GM23338 (cell line): Measurements from ENCODE around the gene NLRP1. TPM values are rescaled to one million over a fixed set of nuclear protein-coding genes. Genes with fewer than 3 reads are reported as not detected.

Experiments
- ATAC-seq: fragments of 200-7000 bp; cut with Tn5 transposase; 3 replicates; pipeline ENCODE4 v1.9.1; 2020
- DNase-seq: peaks from one replicate; pipeline ENCODE4 v3.0.0-alpha.2; 2015; ENCODE audit warnings: low spot score
- H2AFZ ChIP-seq: fragments of 200-600 bp; sonication (generic); 2 replicates; pipeline ENCODE4 v1.8.0; 2016; ENCODE audit warnings: antibody characterized with exemption, mild to moderate bottlenecking, moderate library complexity
- H3F3A ChIP-seq: fragments of 200-600 bp; sonication (generic); replicated peaks from 2 replicates; pipeline ENCODE4 v1.8.0; 2017; ENCODE audit warnings: antibody characterized with exemption, mixed run types, low read depth
- H3K27ac ChIP-seq: fragments of 200-600 bp; sonication (generic); 2 replicates; pipeline ENCODE4 v1.6.1; 2016; ENCODE audit warnings: low read depth
- H3K27me3 ChIP-seq: fragments of 200-600 bp; sonication (generic); 2 replicates; pipeline ENCODE4 v1.8.0; 2016; ENCODE audit warnings: mild to moderate bottlenecking, mixed run types, moderate library complexity; ENCODE audit not compliant: insufficient read depth
- H3K36me3 ChIP-seq: fragments of 200-600 bp; sonication (generic); 2 replicates; pipeline ENCODE4 v1.8.0; 2016; ENCODE audit warnings: mild to moderate bottlenecking; ENCODE audit not compliant: insufficient read depth
- H3K4me1 ChIP-seq: fragments of 200-600 bp; sonication (generic); 2 replicates; pipeline ENCODE4 v1.8.0; 2016; ENCODE audit warnings: mild to moderate bottlenecking, moderate library complexity; ENCODE audit not compliant: insufficient read depth
- H3K4me2 ChIP-seq: fragments of 200-600 bp; sonication (generic); 2 replicates; pipeline ENCODE4 v1.7.1; 2017; ENCODE audit warnings: mixed run types
- H3K4me3 ChIP-seq: fragments of 200-600 bp; sonication (generic); 2 replicates; pipeline ENCODE4 v1.6.1; 2016; ENCODE audit warnings: mixed run types
- H3K79me2 ChIP-seq: fragments of 200-600 bp; sonication (generic); replicated peaks from 2 replicates; pipeline ENCODE4 v1.8.0; 2017; ENCODE audit warnings: mild to moderate bottlenecking; ENCODE audit not compliant: insufficient read depth
- H3K9me2 ChIP-seq: fragments of 200-600 bp; sonication (generic); 2 replicates; pipeline ENCODE4 v1.8.0; 2017; ENCODE audit not compliant: insufficient read depth
- H4K20me1 ChIP-seq: fragments of 200-600 bp; sonication (generic); replicated peaks from 2 replicates; pipeline ENCODE4 v1.8.0; 2017; ENCODE audit warnings: mild to moderate bottlenecking; ENCODE audit not compliant: insufficient read depth
- H3K27ac Mint-ChIP-seq: 2 replicates; pipeline ENCODE4 v1.8.0; 2020; ENCODE audit warnings: inconsistent platforms, mild to moderate bottlenecking, moderate library complexity, mixed read lengths
- H3K27me3 Mint-ChIP-seq: 3 replicates; pipeline ENCODE4 v1.8.0; 2022; ENCODE audit warnings: low read depth, mild to moderate bottlenecking, moderate library complexity, mixed read lengths, inconsistent platforms; ENCODE audit not compliant: insufficient read depth, poor library complexity
- H3K36me3 Mint-ChIP-seq: 3 replicates; pipeline ENCODE4 v1.8.0; 2021; ENCODE audit warnings: low read depth, mild to moderate bottlenecking, inconsistent platforms, moderate library complexity, mixed read lengths
- H3K4me1 Mint-ChIP-seq: 3 replicates; pipeline ENCODE4 v1.8.0; 2020; ENCODE audit warnings: mild to moderate bottlenecking, inconsistent platforms, mixed read lengths
- H3K4me3 Mint-ChIP-seq: 3 replicates; pipeline ENCODE4 v1.8.0; 2021; ENCODE audit warnings: moderate library complexity, mild to moderate bottlenecking, inconsistent platforms, mixed read lengths
- H3K9me3 Mint-ChIP-seq: 3 replicates; pipeline ENCODE4 v1.8.0; 2020; ENCODE audit warnings: moderate library complexity, mild to moderate bottlenecking, inconsistent platforms, mixed read lengths
- EZH2 ChIP-seq: fragments of 200-600 bp; sonication (generic); IDR thresholded peaks from one replicate; pipeline ENCODE4 v1.8.0; 2017; ENCODE audit warnings: antibody characterized with exemption, mild to moderate bottlenecking, low read depth; ENCODE audit not compliant: unreplicated experiment
- EZH2phosphoT487 ChIP-seq: fragments of 200-600 bp; sonication (generic); IDR thresholded peaks from one replicate; pipeline ENCODE4 v1.8.1; 2018; ENCODE audit warnings: antibody characterized with exemption; ENCODE audit not compliant: unreplicated experiment
- NANOG ChIP-seq: IDR thresholded peaks from 2 replicates; pipeline ENCODE4 v1.6.1; 2016; ENCODE audit warnings: antibody characterized with exemption, borderline replicate concordance
- POLR2AphosphoS5 ChIP-seq: IDR thresholded peaks from 2 replicates; pipeline ENCODE4 v1.6.1; 2016; ENCODE audit warnings: antibody characterized with exemption, low read depth
- ZNF114 ChIP-seq: fragments of 250-450 bp; sonication (Bioruptor Pico); IDR thresholded peaks from 2 replicates; pipeline ENCODE4 v1.5.0; 2020; ENCODE audit warnings: mild to moderate bottlenecking, moderate library complexity
- ZNF331 ChIP-seq: fragments of 250-450 bp; sonication (Bioruptor Pico); IDR thresholded peaks from 2 replicates; pipeline ENCODE4 v1.5.0; 2020; ENCODE audit warnings: low read depth, mild to moderate bottlenecking, moderate library complexity
- ZNF462 ChIP-seq: fragments of 250-450 bp; sonication (Bioruptor Pico); IDR thresholded peaks from 2 replicates; pipeline ENCODE4 v1.5.0; 2020; ENCODE audit warnings: mild to moderate bottlenecking, moderate library complexity
- polyA plus RNA-seq: library from polyadenylated mRNA; unstranded; fragments of >200 nt; fragmentation: Nextera tagmentation; extraction: Ambion mirVana; gene quantifications from 2 replicates; pipeline ENCODE4 v1.2.1, GENCODE V29; 2016
- total RNA-seq: library from RNA; depleted of rRNA; stranded (reverse); fragments of >200 nt; shearing (Covaris generic); gene quantifications from 2 replicates; pipeline ENCODE4 v1.2.3, GENCODE V29; 2014
- TF ChIP-seq, protein P1 (sequence below), 2 experiments: fragments of 200-600 bp in 1 of 2; sonication (generic) in 1 of 2; conservative IDR thresholded peaks; 2 replicates each; pipeline versions ENCODE4 v1.5.1 to v1.6.1; 2016 to 2017; ENCODE audit warnings: antibody characterized with exemption in 2 of 2, low read depth in 2 of 2, mild to moderate bottlenecking in 2 of 2, moderate library complexity in 1 of 2

The NLRP1 gene
- total and polyA plus RNA-seq, 2 experiments from 2014 or later: 7.6 to 16.2 TPM

- TF ChIP-seq ZNF462 (CRISPR knock-in tag): no peak
Observed at GRCh38 chr17:5615476-5615875, 31.2 kb upstream of the NLRP1 start (continued).

DNA sequence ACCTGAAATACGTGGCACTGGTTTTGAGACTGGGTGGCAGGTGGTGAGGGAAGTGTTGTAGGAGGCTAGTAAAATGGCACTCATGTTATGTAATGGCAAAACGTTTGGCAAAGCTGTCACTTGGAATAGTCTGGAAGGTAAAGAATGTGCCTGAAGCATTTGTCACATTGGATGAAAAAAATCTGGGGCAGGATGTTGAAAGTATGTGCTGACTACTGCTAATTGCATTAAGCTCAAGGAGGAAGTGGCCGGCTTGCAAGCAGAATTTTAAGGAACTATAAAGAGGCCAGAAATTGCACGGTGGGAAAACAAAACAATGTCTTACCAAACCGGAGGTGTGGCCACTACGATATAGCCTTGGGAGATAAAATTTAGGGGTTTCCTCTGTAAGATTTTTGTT lies 26.6 kb upstream of the NLRP1 start:
- Mint-ChIP-seq H3K27me3 (peaks cover 6% of the 10 kb centered on the region), H3K27ac (no peak overlapping the region), H3K4me3 (no peak overlapping the region), H3K4me1 (no peaks in the 10 kb centered on the region), H3K36me3 (no peaks in the 10 kb centered on the region), H3K9me3 (peaks cover 2% of the 10 kb centered on the region; the same call in 1 of the 3 replicates)
- H3K27me3 ChIP-seq: no peaks in the 10 kb centered on the region
- no peak overlapping the region for H2AFZ ChIP-seq
- H3K4me2 ChIP-seq: no peak overlapping the region
- H3K4me1 ChIP-seq: no peaks in the 10 kb centered on the region
- H3K4me3 ChIP-seq: no peak overlapping the region
- no peaks in the 10 kb centered on the region for H3K36me3 ChIP-seq
- H3K27ac ChIP-seq: no peak overlapping the region
- ATAC-seq: no peak
- H3K9me2 ChIP-seq: no peaks in the 10 kb centered on the region
- H3F3A ChIP-seq: no peaks in the 10 kb centered on the region
- H3K79me2 ChIP-seq: no peaks in the 10 kb centered on the region
- no peak for DNase-seq
- H4K20me1 ChIP-seq: no peaks in the 10 kb centered on the region
- TF ChIP-seq, protein P1, sequence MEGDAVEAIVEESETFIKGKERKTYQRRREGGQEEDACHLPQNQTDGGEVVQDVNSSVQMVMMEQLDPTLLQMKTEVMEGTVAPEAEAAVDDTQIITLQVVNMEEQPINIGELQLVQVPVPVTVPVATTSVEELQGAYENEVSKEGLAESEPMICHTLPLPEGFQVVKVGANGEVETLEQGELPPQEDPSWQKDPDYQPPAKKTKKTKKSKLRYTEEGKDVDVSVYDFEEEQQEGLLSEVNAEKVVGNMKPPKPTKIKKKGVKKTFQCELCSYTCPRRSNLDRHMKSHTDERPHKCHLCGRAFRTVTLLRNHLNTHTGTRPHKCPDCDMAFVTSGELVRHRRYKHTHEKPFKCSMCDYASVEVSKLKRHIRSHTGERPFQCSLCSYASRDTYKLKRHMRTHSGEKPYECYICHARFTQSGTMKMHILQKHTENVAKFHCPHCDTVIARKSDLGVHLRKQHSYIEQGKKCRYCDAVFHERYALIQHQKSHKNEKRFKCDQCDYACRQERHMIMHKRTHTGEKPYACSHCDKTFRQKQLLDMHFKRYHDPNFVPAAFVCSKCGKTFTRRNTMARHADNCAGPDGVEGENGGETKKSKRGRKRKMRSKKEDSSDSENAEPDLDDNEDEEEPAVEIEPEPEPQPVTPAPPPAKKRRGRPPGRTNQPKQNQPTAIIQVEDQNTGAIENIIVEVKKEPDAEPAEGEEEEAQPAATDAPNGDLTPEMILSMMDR (conservative IDR thresholded peaks at IDR 0.05; ENCODE audit: low read depth in 2 of 2): no peak
- TF ChIP-seq POLR2AphosphoS5 (no peak), ZNF114 (CRISPR knock-in tag) (no peak), EZH2 (no peak), NANOG (no peak), ZNF462 (CRISPR knock-in tag) (no peak), EZH2phosphoT487 (no peak), ZNF331 (CRISPR knock-in tag) (no peak)
